ENCODE results near the gene GDAP1L1. TPM values are rescaled to one million over a fixed set of nuclear protein-coding genes. Genes with fewer than 3 reads are reported as not detected.

Gene GDAP1L1
- total and polyA plus RNA-seq, 2 experiments from 2014 or later: 0.77 to 2.2 TPM

DNA sequence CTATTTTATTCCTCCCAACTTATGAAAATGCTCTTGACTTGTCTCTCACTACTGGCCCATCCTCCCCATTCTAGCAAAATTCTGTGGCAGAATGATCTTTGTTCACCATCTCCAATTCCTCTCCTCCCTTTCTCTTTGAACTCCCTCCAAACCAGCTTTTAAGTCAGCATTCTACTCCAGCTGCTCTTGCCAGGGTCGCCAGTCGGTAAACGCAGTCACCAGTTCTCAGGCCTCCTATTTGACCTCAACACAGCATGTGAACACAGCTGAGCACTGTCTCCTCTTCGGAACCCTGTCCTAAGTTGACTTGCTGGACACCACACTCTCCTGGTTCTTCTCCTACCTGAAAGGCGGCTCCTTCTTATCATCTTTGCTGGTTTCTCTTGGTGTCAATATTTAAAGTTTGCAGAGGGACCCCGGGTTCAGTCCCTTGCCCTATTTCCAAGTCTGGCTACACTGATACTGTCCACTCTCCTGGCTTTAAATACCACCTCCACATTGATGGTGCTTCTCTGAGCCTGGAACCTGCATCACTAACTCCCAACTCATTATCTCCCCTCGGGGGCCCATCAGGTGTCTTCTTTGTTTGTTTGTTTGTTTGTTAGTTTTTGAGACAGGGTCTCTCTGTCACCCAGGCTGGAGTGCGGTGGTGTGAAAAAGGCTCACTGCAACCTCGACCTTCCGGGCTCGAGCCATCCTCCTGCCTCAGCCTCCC lies 27.4 kb downstream of the GDAP1L1 start:
- no peak overlapping the region for H3K4me2 ChIP-seq
- 81% methylated on average over 11 of the region's 11 CpGs for WGBS (ENCODE audit: low lambda C conversion rate, missing lambda C conversion rate)
- no peak overlapping the region for H3K27ac ChIP-seq

DNA sequence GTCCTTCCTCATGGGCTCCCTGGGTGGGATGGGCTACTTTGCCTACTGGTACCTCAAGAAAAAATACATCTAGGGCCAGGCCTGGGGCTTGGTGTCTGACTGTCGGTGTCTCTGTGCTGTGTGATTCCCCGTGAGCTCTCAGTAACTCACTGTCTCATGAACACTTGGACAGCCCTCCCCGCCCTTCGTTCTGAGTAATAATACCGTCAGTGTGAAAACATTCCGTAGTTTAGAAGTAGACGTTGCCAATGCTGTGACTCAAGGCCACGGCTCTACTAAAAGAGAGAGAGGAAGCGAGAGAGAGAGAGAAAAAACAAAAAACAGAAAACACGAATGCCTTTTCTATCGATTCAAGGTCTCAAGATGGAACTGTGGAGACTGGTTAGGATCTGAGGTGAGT lies 32.1 kb downstream of the GDAP1L1 start:
- 95% methylated on average over 11 of the region's 11 CpGs for WGBS (ENCODE audit: low lambda C conversion rate, missing lambda C conversion rate)
- H3K9me3 ChIP-seq (ENCODE audit: low read depth): no peaks in the 10 kb centered on the region
- no peak overlapping the region for H2AFZ ChIP-seq
- no peaks in the 10 kb centered on the region for H3K9me2 ChIP-seq (replicated peaks; ENCODE audit: insufficient read depth)
- no peak overlapping the region for H3K4me2 ChIP-seq
- H4K20me1 ChIP-seq (ENCODE audit: insufficient read depth, poor library complexity, severe bottlenecking): no peaks in the 10 kb centered on the region
- no peaks in the 10 kb centered on the region for H3K36me3 ChIP-seq (replicated peaks; ENCODE audit: insufficient read depth, low read depth)
- H3K4me1 ChIP-seq (ENCODE audit: insufficient read depth): no peaks in the 10 kb centered on the region
- DNase-seq (ENCODE audit: low spot score): no peak
- TF ChIP-seq EZH2phosphoT487 (IDR thresholded peaks at IDR 0.05; ENCODE audit: low read depth, severe bottlenecking, unreplicated experiment): no peak
- no peak for TF ChIP-seq EZH2 (IDR thresholded peaks at IDR 0.05; ENCODE audit: borderline replicate concordance)
- TF ChIP-seq, protein P1, sequence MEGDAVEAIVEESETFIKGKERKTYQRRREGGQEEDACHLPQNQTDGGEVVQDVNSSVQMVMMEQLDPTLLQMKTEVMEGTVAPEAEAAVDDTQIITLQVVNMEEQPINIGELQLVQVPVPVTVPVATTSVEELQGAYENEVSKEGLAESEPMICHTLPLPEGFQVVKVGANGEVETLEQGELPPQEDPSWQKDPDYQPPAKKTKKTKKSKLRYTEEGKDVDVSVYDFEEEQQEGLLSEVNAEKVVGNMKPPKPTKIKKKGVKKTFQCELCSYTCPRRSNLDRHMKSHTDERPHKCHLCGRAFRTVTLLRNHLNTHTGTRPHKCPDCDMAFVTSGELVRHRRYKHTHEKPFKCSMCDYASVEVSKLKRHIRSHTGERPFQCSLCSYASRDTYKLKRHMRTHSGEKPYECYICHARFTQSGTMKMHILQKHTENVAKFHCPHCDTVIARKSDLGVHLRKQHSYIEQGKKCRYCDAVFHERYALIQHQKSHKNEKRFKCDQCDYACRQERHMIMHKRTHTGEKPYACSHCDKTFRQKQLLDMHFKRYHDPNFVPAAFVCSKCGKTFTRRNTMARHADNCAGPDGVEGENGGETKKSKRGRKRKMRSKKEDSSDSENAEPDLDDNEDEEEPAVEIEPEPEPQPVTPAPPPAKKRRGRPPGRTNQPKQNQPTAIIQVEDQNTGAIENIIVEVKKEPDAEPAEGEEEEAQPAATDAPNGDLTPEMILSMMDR (IDR thresholded peaks at IDR 0.05; ENCODE audit: poor library complexity): no peak
- H3K4me3 ChIP-seq: no peak overlapping the region
- no peaks in the 10 kb centered on the region for H3K27me3 ChIP-seq
- H3K79me2 ChIP-seq: no peaks in the 10 kb centered on the region
- no peak overlapping the region for H3K27ac ChIP-seq

More for the DNA sequence above, 27.4 kb downstream of the GDAP1L1 start:
- Histone ChIP-seq H3K36me3 (replicated peaks; ENCODE audit: insufficient read depth, low read depth) (no peaks in the 10 kb centered on the region), H2AFZ (no peak overlapping the region), H3K4me3 (no peak overlapping the region), H3K9me3 (ENCODE audit: low read depth) (no peaks in the 10 kb centered on the region), H3K79me2 (no peaks in the 10 kb centered on the region), H3K9me2 (replicated peaks; ENCODE audit: insufficient read depth) (no peaks in the 10 kb centered on the region), H3K4me1 (ENCODE audit: insufficient read depth) (no peaks in the 10 kb centered on the region), H3K27me3 (no peaks in the 10 kb centered on the region), H4K20me1 (ENCODE audit: insufficient read depth, poor library complexity, severe bottlenecking) (no peaks in the 10 kb centered on the region)
- no peak for DNase-seq (ENCODE audit: low spot score)
- no peak for TF ChIP-seq EZH2 (IDR thresholded peaks at IDR 0.05; ENCODE audit: borderline replicate concordance)
- no peak for TF ChIP-seq EZH2phosphoT487 (IDR thresholded peaks at IDR 0.05; ENCODE audit: low read depth, severe bottlenecking, unreplicated experiment)
- TF ChIP-seq, protein P1 (IDR thresholded peaks at IDR 0.05; ENCODE audit: poor library complexity): no peak

DNA sequence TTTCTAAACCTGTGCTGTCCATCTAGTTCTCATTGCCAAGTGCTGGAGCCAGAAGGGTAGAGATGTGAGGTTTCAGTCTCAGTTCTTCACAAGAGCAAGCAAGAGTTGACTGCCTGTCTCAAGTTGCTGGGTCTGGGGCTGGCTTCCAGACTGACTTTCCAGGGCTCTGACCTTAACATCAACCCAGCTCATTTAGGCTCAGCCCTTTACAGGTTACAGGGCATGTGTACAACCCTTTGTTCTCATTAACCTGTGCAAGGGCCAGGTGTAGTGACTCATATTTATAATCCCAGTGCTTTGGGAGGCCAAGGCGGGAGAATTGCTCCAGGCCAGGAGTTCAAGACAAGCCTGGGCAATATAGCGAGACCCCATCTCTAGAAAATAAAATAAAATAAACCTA lies 33.3 kb downstream of the GDAP1L1 start:
- no peaks in the 10 kb centered on the region for H3K4me1 ChIP-seq (ENCODE audit: insufficient read depth)
- no peaks in the 10 kb centered on the region for H3K9me2 ChIP-seq (replicated peaks; ENCODE audit: insufficient read depth)
- no peak overlapping the region for H2AFZ ChIP-seq
- no peak overlapping the region for H3K4me2 ChIP-seq
- TF ChIP-seq, protein P1 (IDR thresholded peaks at IDR 0.05; ENCODE audit: poor library complexity): no peak
- TF ChIP-seq EZH2 (IDR thresholded peaks at IDR 0.05; ENCODE audit: borderline replicate concordance) (no peak), EZH2phosphoT487 (IDR thresholded peaks at IDR 0.05; ENCODE audit: low read depth, severe bottlenecking, unreplicated experiment) (no peak)
- H3K4me3 ChIP-seq: no peak overlapping the region
- no peaks in the 10 kb centered on the region for H4K20me1 ChIP-seq (ENCODE audit: insufficient read depth, poor library complexity, severe bottlenecking)
- H3K9me3 ChIP-seq (ENCODE audit: low read depth): no peaks in the 10 kb centered on the region
- no peak for DNase-seq (ENCODE audit: low spot score)
- no peaks in the 10 kb centered on the region for H3K36me3 ChIP-seq (replicated peaks; ENCODE audit: insufficient read depth, low read depth)
- H3K27me3 ChIP-seq: no peaks in the 10 kb centered on the region
- no peak overlapping the region for H3K27ac ChIP-seq
- WGBS (ENCODE audit: low lambda C conversion rate, missing lambda C conversion rate): 97% methylated on average over 2 of the region's 2 CpGs
- H3K79me2 ChIP-seq: no peaks in the 10 kb centered on the region

Measured in hepatocyte (in vitro differentiated cells).